Neuronal stem cell (in vitro differentiated cells): Measurements from ENCODE around the gene MGST2.

Experiments
- DNase-seq: peaks from one replicate; pipeline ENCODE4 v3.0.0-alpha.2; 2013; ENCODE audit warnings: low spot score
- H2AFZ ChIP-seq: one replicate; pipeline ENCODE4 v1.6.1; 2013; ENCODE audit warnings: mild to moderate bottlenecking, low read length, inconsistent platforms
- H2AK5ac ChIP-seq: 2 replicates; pipeline ENCODE4 v1.6.1; 2013; ENCODE audit warnings: low read depth, mild to moderate bottlenecking, inconsistent platforms, low read length, moderate library complexity, mixed read lengths
- H2BK120ac ChIP-seq: 2 replicates; pipeline ENCODE4 v1.6.1; 2013; ENCODE audit warnings: low read depth, mild to moderate bottlenecking, inconsistent platforms, low read length, moderate library complexity, mixed read lengths
- H2BK12ac ChIP-seq: one replicate; pipeline ENCODE4 v1.6.1; 2013; ENCODE audit warnings: low read length, inconsistent platforms
- H2BK15ac ChIP-seq: 2 replicates; pipeline ENCODE4 v1.6.1; 2013; ENCODE audit warnings: mild to moderate bottlenecking, low read length, inconsistent platforms, mixed read lengths
- H2BK5ac ChIP-seq: one replicate; pipeline ENCODE4 v1.6.1; 2013; ENCODE audit warnings: inconsistent platforms, mild to moderate bottlenecking, low read length, moderate library complexity
- H3K14ac ChIP-seq: one replicate; pipeline ENCODE4 v1.6.1; 2013; ENCODE audit warnings: low read length, inconsistent platforms
- H3K18ac ChIP-seq: 2 replicates; pipeline ENCODE4 v1.6.1; 2013; ENCODE audit warnings: low read length, inconsistent platforms
- H3K23ac ChIP-seq: 2 replicates; pipeline ENCODE4 v1.6.1; 2013; ENCODE audit warnings: low read depth, mild to moderate bottlenecking, mixed read lengths, low read length, inconsistent platforms; ENCODE audit not compliant: poor library complexity
- H3K27ac ChIP-seq: replicated peaks from 3 replicates; pipeline ENCODE4 v1.5.1; 2013; ENCODE audit warnings: low read length, inconsistent platforms
- H3K27me3 ChIP-seq, 3 experiments: 2 replicates each; pipeline ENCODE4 v1.6.1; 2013; ENCODE audit warnings: low read length in 3 of 3, mild to moderate bottlenecking in 2 of 3, inconsistent platforms in 1 of 3, low read depth in 1 of 3, mixed read lengths in 1 of 3, moderate library complexity in 1 of 3; ENCODE audit not compliant: control insufficient read depth in 3 of 3, insufficient read depth in 3 of 3
- H3K36me3 ChIP-seq, 2 donors: replicated peaks in 1 of 2; 2 replicates each; pipeline ENCODE4 v1.6.1; 2013; ENCODE audit warnings: low read length in 2 of 2; ENCODE audit not compliant: control insufficient read depth in 2 of 2, insufficient read depth in 2 of 2
- H3K4ac ChIP-seq: 2 replicates; pipeline ENCODE4 v1.6.1; 2013; ENCODE audit warnings: inconsistent platforms, mild to moderate bottlenecking, low read length, moderate library complexity
- H3K4me1 ChIP-seq, 2 donors: 1 replicate in 1 of 2; 2 replicates in 1 of 2; pipeline ENCODE4 v1.6.1; 2013; ENCODE audit warnings: low read length in 2 of 2, low read depth in 1 of 2; ENCODE audit not compliant: control insufficient read depth in 2 of 2, insufficient read depth in 1 of 2
- H3K4me2 ChIP-seq: one replicate; pipeline ENCODE4 v1.6.1; 2013; ENCODE audit warnings: mild to moderate bottlenecking, low read length, inconsistent platforms; ENCODE audit not compliant: insufficient read depth, poor library complexity, severe bottlenecking
- H3K4me3 ChIP-seq, 2 donors: 2 replicates each; pipeline ENCODE4 v1.5.1; 2013; ENCODE audit warnings: low read length in 2 of 2, mild to moderate bottlenecking in 2 of 2, inconsistent platforms in 1 of 2, moderate library complexity in 1 of 2
- H3K79me1 ChIP-seq: one replicate; pipeline ENCODE4 v1.6.1; 2013; ENCODE audit warnings: low read depth, mild to moderate bottlenecking, inconsistent platforms, low read length, moderate library complexity
- H3K9ac ChIP-seq: one replicate; pipeline ENCODE4 v1.6.1; 2013; ENCODE audit warnings: mild to moderate bottlenecking, low read depth, low read length, inconsistent platforms; ENCODE audit not compliant: poor library complexity
- H3K9me3 ChIP-seq, 2 donors: replicated peaks in 1 of 2; 2 replicates each; pipeline versions ENCODE3 to v1.6.1; 2013; ENCODE audit warnings: low read length in 2 of 2, mild to moderate bottlenecking in 2 of 2, inconsistent platforms in 1 of 2, low read depth in 1 of 2, mixed read lengths in 1 of 2, moderate library complexity in 1 of 2; ENCODE audit not compliant: control insufficient read depth in 2 of 2, insufficient read depth in 1 of 2
- H4K8ac ChIP-seq: one replicate; pipeline ENCODE4 v1.6.1; 2013; ENCODE audit warnings: low read depth, mild to moderate bottlenecking, inconsistent platforms, low read length, moderate library complexity
- H4K91ac ChIP-seq: one replicate; pipeline ENCODE4 v1.6.1; 2013; ENCODE audit warnings: low read length, low read depth, mild to moderate bottlenecking, inconsistent platforms; ENCODE audit not compliant: poor library complexity
- WGBS, 2 donors: extraction: QIAGEN DNeasy Blood & Tissue Kit; methylation state at CpG; one replicate each; pipeline ENCODE4 v1.1.7; 2013; ENCODE audit warnings: missing lambda C conversion rate in 2 of 2, mixed read lengths in 1 of 2; ENCODE audit not compliant: insufficient read length in 2 of 2, insufficient replicate concordance in 1 of 2; ENCODE audit errors: extremely low coverage in 2 of 2; 5-methylcytosine and 5-hydroxymethylcytosine counted together

MGST2 gene

GRCh38 chr4:139690419-139690818 lies 24.8 kb downstream of the MGST2 start:
- Histone ChIP-seq H2BK120ac (no peak overlapping the region), H3K9ac (no peak overlapping the region), H3K79me1 (no peaks in the 10 kb centered on the region), H2BK15ac (no peak overlapping the region), H3K23ac (no peak overlapping the region), H3K9me3 (peaks cover 0 to under 1% of the 10 kb centered on the region in 2 donors), H3K4me3 (no peak overlapping the region), H3K18ac (no peak overlapping the region), H4K8ac (no peak overlapping the region), H2AK5ac (no peak overlapping the region), H2BK5ac (no peak overlapping the region), H3K4me1 (peaks cover 0 to 2% of the 10 kb centered on the region in 2 donors), H2AFZ (no peak overlapping the region), H3K27me3 (no peaks in the 10 kb centered on the region), H2BK12ac (no peak overlapping the region), H3K4me2 (no peak overlapping the region), H3K4ac (no peak overlapping the region), H3K14ac (no peak overlapping the region), H3K27ac (no peak overlapping the region), H4K91ac (no peak overlapping the region), H3K36me3 (peaks cover 0 to 6% of the 10 kb centered on the region in 2 donors)
- DNase-seq: no peak

GRCh38 chr4:139692309-139693012 lies 26.8 kb downstream of the MGST2 start:
- H4K8ac ChIP-seq: no peak overlapping the region
- no CpG with 5 or more reads among the region's 4 CpGs for WGBS, 2 donors
- H3K4me1 ChIP-seq: peaks cover 0 to 2% of the 10 kb centered on the region in 2 donors
- H3K23ac ChIP-seq: no peak overlapping the region
- no peak overlapping the region for H2BK12ac ChIP-seq
- H3K27ac ChIP-seq: no peak overlapping the region
- H3K36me3 ChIP-seq: peaks cover 0 to 11% of the 10 kb centered on the region in 2 donors
- no peak for DNase-seq
- no peak overlapping the region for H2BK15ac ChIP-seq
- H3K14ac ChIP-seq: no peak overlapping the region
- H3K9ac ChIP-seq: no peak overlapping the region
- no peak overlapping the region for H4K91ac ChIP-seq
- H3K79me1 ChIP-seq: no peaks in the 10 kb centered on the region
- H2BK120ac ChIP-seq: no peak overlapping the region
- H3K4ac ChIP-seq: no peak overlapping the region
- H2AFZ ChIP-seq: no peak overlapping the region
- H3K4me2 ChIP-seq: no peak overlapping the region
- H3K27me3 ChIP-seq: no peaks in the 10 kb centered on the region
- no peak overlapping the region for H2BK5ac ChIP-seq
- H3K4me3 ChIP-seq: no peak overlapping the region
- peaks cover 0 to 6% of the 10 kb centered on the region in 2 donors for H3K9me3 ChIP-seq
- H2AK5ac ChIP-seq: no peak overlapping the region
- H3K18ac ChIP-seq: no peak overlapping the region

GRCh38 chr4:139694522-139695107 lies 29.0 kb downstream of the MGST2 start:
- no peak overlapping the region for H3K9ac ChIP-seq

GRCh38 chr4:139696491-139696890 lies 30.9 kb downstream of the MGST2 start:
- no peak overlapping the region for H2AFZ ChIP-seq
- WGBS, 2 donors: no CpG with 5 or more reads among the region's 5 CpGs
- H3K23ac ChIP-seq: no peak overlapping the region
- H3K79me1 ChIP-seq: no peaks in the 10 kb centered on the region
- H3K18ac ChIP-seq: no peak overlapping the region
- no peak for DNase-seq
- H2BK12ac ChIP-seq: no peak overlapping the region
- H4K91ac ChIP-seq: no peak overlapping the region
- no peak overlapping the region for H3K4me3 ChIP-seq
- H3K4me1 ChIP-seq: no peaks in the 10 kb centered on the region
- H2AK5ac ChIP-seq: no peak overlapping the region
- no peak overlapping the region for H2BK15ac ChIP-seq
- no peaks in the 10 kb centered on the region for H3K27me3 ChIP-seq
- peaks cover 0 to 15% of the 10 kb centered on the region in 2 donors for H3K36me3 ChIP-seq
- H3K27ac ChIP-seq: no peak overlapping the region
- H3K9ac ChIP-seq: no peak overlapping the region
- H2BK120ac ChIP-seq: no peak overlapping the region
- H4K8ac ChIP-seq: no peak overlapping the region
- peaks cover 0 to 6% of the 10 kb centered on the region in 2 donors for H3K9me3 ChIP-seq
- H3K4me2 ChIP-seq: no peak overlapping the region
- H2BK5ac ChIP-seq: no peak overlapping the region
- H3K4ac ChIP-seq: no peak overlapping the region
- no peak overlapping the region for H3K14ac ChIP-seq

More at GRCh38 chr4:139694522-139695107, 29.0 kb downstream of the MGST2 start:
- WGBS, 2 donors: no CpG with 5 or more reads among the region's 3 CpGs
- Histone ChIP-seq H2AFZ (no peak overlapping the region), H3K4me1 (no peaks in the 10 kb centered on the region), H2BK5ac (no peak overlapping the region), H2BK12ac (no peak overlapping the region), H3K4me3 (no peak overlapping the region), H3K36me3 (peaks cover 0 to 8% of the 10 kb centered on the region in 2 donors), H2BK15ac (no peak overlapping the region), H3K18ac (no peak overlapping the region), H4K8ac (no peak overlapping the region), H3K14ac (no peak overlapping the region), H3K23ac (no peak overlapping the region), H3K27ac (no peak overlapping the region), H3K79me1 (no peaks in the 10 kb centered on the region), H4K91ac (no peak overlapping the region), H3K4me2 (no peak overlapping the region), H3K27me3 (no peaks in the 10 kb centered on the region), H2AK5ac (no peak overlapping the region), H3K9me3 (peaks cover 0 to 6% of the 10 kb centered on the region in 2 donors), H3K4ac (no peak overlapping the region), H2BK120ac (no peak overlapping the region)
- DNase-seq: no peak
